GM18861 (cell line): ENCODE data around the gene CDK15.
A peak's percentile ranks its signal among the peaks of the same experiment; 100 is the strongest.

Experiments used
- ATAC-seq: cut with Tn5 transposase; IDR thresholded peaks from one replicate; pipeline ENCODE4 v1.9.1; 2021; ENCODE audit not compliant: unreplicated experiment

The CDK15 gene

GRCh38 chr2:201862843-201863242, 56.5 kb downstream of the CDK15 start:
- no peak for ATAC-seq

DNA sequence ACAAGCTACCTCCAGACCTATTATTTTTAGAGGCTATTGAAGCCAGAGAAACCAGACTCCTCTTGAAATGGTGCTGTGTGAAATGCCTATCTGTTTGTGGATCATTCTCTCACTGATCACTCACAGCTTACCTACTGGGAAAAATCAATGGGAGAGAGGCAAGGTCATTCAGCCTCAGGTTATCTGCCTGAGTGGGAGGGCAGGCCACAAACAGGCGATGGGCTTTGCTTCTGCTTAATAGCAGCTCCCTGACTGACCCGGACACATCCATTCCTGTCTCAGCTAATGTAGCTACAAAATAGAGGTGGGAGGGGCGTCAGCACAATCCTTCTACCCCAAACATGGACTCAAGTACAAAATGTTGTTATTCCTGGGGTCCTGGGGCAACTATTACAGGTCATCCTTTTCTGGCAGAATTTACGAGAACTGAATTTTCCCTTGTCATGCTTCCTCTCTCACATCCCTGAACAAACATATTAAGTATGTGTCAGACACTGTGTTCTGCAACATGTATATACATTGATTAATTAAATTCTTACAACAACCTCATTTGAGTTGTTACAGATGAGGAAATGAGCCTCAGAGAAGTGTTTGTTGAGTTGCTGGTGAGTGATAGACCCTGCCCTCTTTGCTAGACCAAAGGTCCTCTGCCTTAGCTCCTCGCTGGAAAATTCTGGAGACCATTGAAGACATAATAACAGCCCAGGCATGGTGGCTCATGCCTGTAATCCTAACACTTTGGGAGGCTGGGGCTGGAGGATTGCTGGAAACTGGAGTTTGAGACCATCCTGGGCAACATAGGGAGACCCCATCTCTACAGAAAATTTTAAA, 60.5 kb downstream of the CDK15 start:
- ATAC-seq: no peak

GRCh38 chr2:201871471-201871870, 65.1 kb downstream of the CDK15 start:
- ATAC-seq: no peak

DNA sequence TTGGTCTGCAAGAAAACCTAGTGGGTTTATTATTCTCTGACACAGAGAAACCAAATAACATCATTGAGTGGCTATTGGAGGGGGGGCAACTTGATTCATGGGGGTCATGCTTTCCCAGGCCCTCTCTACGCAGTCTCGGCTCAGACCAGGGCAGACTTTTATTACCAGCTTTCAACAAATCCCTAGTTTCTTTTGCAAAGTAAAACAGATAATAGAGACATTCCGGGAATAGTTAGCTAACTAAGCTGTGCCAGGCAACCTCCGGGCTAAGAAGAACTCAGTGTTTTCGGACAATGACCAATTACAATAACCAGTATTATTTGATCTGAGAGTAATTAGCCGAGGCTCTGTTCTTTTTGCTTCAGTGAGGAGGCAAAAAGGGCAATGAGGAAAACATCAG, 66.3 kb downstream of the CDK15 start:
- no peak for ATAC-seq

DNA sequence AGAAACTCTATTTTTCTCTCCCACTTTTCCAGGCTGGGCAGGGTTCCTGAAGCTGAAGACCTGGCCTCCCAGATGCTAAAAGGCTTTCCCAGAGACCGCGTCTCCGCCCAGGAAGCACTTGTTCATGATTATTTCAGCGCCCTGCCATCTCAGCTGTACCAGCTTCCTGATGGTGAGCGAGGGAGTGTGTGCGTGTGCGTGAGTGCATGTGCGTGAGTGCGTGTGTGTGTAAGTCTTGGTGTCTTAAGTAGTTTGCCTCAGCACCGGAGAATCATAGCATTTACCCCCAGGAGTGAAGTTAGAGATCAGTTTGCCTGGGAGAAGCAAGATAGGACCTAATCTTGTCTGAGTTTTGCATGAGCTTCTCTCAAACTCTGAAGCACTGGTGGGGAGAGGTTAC, 73.7 kb downstream of the CDK15 start:
- no peak for ATAC-seq

- ATAC-seq: no peak
These were observed 74.2 kb downstream of the CDK15 start for GRCh38 chr2:201880579-201880978.

- ATAC-seq: peak; percentile 78
These were observed 74.8 kb downstream of the CDK15 start for GRCh38 chr2:201880993-201881611.

- ATAC-seq: no peak
These were observed 75.4 kb downstream of the CDK15 start for GRCh38 chr2:201881741-201882140.

DNA sequence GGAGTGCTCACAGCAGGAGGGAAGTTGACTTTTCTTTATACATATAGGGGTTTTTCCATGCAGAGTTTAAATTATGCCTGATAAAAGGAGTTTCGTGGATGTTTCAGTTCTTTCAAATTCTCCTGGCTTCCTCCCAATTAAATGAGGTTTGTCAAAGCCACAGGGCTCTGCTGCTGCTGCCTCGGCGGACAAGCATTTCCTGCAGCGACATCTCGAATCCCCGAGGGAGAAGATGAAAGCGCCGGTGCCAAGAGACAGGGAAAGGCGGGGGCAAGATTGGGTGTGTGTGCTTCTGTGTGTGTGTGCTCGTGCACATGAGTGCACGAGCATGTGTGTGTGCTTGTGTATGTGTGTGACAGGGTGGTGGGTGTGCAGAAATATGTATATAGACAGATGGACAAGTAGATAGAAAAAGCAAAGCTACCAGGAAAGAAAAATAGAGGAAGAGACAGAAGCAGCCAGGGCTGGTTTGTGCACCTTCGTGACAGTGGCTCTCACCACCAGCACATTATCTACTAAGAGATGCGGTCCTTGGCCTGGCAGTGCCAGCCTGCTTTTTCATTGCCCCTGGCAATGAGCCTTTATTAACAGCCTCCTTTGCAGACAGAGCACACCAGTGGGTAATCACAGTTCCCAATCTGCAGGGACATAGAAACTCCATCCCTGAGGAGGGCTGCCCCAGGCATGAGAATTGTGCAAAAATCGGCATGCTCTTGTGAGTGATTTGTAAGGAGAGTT, 76.2 kb downstream of the CDK15 start:
- ATAC-seq: no peak

DNA sequence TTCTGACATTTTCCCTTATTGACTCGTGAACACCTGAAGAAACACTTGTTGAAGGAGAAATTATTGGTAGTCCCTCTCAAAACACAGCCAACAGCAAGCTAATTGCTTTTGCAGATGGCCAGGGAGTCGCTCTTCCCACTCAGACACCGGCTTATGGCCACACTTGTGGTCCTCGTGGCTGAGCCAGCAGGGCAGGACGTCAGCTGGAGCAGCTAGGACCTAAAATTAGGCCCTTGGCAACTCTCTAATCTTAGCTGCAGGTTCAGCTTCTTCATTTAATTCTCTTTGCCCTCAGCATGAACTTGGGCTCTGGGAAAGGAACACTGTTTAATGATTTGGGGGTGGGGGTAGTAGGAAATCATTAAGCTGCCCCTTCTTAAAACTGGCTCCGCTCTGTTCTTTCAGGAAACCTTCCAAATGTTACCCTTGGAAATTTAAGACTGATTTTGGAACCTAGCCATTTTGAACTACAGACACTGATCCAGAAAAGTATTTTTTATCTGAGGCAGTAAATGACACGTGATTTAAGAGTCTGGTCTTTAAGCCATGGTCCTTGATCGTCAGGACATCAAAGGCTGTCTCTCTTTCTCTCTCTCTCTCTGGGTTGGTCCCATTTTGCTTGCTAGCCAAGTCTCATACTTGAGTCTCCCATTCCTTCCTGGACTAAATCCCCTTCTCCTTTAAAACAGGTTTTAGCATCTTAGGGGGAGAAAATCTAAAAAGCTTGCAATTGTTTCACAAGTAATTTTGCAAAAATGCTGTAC, 77.5 kb downstream of the CDK15 start:
- ATAC-seq: no peak

- ATAC-seq: no peak
These were observed 80.2 kb downstream of the CDK15 start for GRCh38 chr2:201886504-201886903.

GRCh38 chr2:201887773-201888425, 81.6 kb downstream of the CDK15 start:
- no peak for ATAC-seq

GRCh38 chr2:201888426-201888800, 82.1 kb downstream of the CDK15 start:
- ATAC-seq: no peak

DNA sequence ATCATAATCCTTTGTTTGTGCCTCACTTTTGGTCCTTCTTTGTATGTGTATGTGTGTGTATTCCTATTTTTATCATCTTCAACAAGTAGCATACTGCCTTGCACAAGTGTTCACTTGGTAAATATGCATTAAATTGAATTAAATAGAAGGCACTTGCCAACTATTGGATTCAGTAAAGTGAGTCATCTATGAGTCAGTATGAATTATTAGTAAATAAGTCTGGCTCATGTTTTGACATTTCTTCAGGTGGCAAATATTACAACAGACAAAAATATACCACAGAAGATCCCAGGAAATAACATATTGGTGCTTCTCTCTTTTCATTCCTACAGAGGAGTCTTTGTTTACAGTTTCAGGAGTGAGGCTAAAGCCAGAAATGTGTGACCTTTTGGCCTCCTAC, 84.1 kb downstream of the CDK15 start:
- no peak for ATAC-seq

GRCh38 chr2:201891676-201892075, 85.3 kb downstream of the CDK15 start:
- no peak for ATAC-seq

DNA sequence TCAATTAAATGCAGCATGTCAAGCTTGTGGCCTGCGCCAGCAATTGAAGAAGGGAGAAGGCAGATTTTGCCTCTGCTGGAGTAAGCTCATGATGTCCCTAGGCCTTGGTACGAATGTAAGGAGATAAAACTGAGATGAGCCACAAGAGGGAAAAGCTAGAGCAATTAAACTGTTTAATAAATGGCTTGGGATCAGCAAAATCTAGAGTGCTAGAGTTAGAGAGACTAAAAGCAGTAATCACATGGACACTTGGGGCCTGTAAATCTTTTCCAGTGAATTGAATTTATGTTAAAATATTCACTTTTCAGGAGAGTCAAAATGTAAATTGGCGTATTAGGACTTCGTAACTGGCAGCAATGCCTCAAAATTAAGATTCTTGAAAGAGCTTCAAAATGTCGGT, 86.2 kb downstream of the CDK15 start:
- ATAC-seq: no peak

DNA sequence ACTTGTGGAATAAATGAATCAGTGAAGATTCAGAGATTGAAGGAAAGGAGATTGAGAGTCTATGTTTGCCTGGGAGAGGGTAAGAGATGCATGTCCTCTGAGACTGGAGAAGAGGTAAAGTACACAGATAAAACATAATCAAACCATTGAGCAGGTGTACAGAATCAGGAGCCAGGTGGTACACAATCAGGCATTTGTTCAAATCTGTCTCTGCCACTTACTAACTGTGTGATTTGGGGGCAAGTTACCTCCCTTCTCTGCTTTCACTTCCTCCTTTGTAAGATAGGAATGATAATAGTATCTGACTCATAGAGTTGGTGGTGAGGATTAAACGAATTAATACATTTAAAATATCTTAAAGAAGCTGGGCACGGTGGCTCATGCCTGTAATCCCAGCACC, 94.0 kb downstream of the CDK15 start:
- ATAC-seq: peak; percentile 90

- ATAC-seq: no peak
These were observed 95.4 kb downstream of the CDK15 start for GRCh38 chr2:201901786-201902185.

GRCh38 chr2:201904538-201905420, 98.4 kb downstream of the CDK15 start:
- ATAC-seq: peak; percentile 88
